ENCODE measurements around the gene BNIP1. TPM values are rescaled to one million over a fixed set of nuclear protein-coding genes. Genes with fewer than 3 reads are reported as not detected.

Gene BNIP1
- polyA plus RNA-seq, 1 donor from 2014 or later: 23.3 TPM

DNA sequence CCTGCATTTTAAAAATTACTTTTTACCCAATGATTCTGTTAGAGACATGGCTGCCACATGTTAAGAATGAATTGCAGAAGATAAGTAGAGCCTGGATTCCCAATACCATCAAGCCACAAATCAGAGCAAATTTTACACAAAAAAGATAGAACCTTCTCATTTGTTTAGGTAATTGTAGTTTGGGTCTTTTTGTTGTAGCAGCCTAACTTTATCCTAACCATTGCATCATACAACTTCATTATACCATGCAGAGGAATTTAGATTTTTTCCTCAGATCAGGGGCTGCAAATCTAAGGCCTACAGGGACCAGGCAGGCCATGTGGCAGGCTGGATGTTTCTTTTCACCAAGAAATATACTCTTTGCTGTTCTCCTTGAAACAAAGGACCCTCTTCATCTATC, 56.0 kb downstream of the BNIP1 start:
- H3K27me3 ChIP-seq (ENCODE audit: insufficient read depth, low read depth, low read length): no peaks in the 10 kb centered on the region
- H4K20me1 ChIP-seq (ENCODE audit: insufficient read depth): no peaks in the 10 kb centered on the region
- TF ChIP-seq EZH2 (IDR thresholded peaks at IDR 0.05; ENCODE audit: borderline replicate concordance, insufficient read depth, low read length, poor library complexity, severe bottlenecking) (no peak), POLR2AphosphoS5 (IDR thresholded peaks at IDR 0.05) (no peak), TAF1 (IDR thresholded peaks at IDR 0.05; ENCODE audit: low read depth) (no peak)

DNA sequence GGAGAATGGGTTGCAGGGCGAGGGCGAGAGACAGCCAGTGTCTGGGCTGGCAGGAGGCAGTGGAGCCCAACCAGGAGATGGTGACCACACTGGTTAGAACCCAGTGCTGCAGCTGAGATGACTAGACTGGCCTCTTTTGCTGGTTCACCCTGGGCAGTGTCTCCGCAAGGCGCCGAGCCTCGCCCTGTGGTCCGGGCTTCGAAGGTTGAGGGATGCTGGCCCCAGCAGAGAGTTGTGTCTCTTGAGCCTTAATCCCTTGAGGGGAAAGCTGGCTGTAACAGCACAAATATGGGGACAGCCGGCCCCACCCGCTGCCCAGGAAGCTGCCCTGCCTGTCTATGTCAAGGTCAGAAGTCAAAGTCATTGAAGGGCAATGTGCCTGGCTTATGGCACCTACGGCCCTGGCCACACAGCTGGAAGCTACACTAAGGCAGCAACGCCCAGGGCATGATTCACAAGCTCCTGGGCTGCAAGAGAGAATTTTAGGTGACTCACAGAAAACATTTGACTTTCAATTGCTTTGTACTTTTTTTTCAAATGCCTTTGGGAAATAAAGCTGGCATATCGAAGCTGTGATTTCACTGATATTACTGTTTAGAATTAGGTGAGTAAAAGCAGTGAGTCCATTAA, 57.4 kb downstream of the BNIP1 start:
- Histone ChIP-seq H3K4me3 (ENCODE audit: low read length) (no peak overlapping the region), H3K27me3 (ENCODE audit: insufficient read depth, low read depth, low read length) (peaks cover 2% of the 10 kb centered on the region), H2AFZ (ENCODE audit: low read depth, low read length) (no peak overlapping the region), H3K79me2 (replicated peaks; ENCODE audit: insufficient read depth, low read length) (no peaks in the 10 kb centered on the region), H3K9me2 (ENCODE audit: insufficient read depth, low read length) (no peaks in the 10 kb centered on the region), H4K20me1 (ENCODE audit: insufficient read depth) (no peaks in the 10 kb centered on the region), H3F3A (ENCODE audit: insufficient read depth, low read length, poor library complexity, severe bottlenecking) (no peaks in the 10 kb centered on the region), H3K9ac (ENCODE audit: low read length) (no peak overlapping the region), H3K9me3 (ENCODE audit: low read length) (peaks cover 3% of the 10 kb centered on the region), H3K4me2 (ENCODE audit: low read length) (no peak overlapping the region), H3K36me3 (ENCODE audit: insufficient read depth, low read length) (no peaks in the 10 kb centered on the region), H3K27ac (ENCODE audit: low read length) (no peak overlapping the region)
- TF ChIP-seq EP300 (conservative IDR thresholded peaks at IDR 0.05; ENCODE audit: poor library complexity, severe bottlenecking) (no peak), RAD21 (conservative IDR thresholded peaks at IDR 0.05) (no peak), SMC3 (conservative IDR thresholded peaks at IDR 0.05; ENCODE audit: poor library complexity) (no peak), POLR2AphosphoS5 (IDR thresholded peaks at IDR 0.05) (no peak), EZH2 (IDR thresholded peaks at IDR 0.05; ENCODE audit: borderline replicate concordance, insufficient read depth, low read length, poor library complexity, severe bottlenecking) (no peak), MXI1 (conservative IDR thresholded peaks at IDR 0.05; ENCODE audit: poor library complexity, severe bottlenecking) (no peak), TAF1 (IDR thresholded peaks at IDR 0.05; ENCODE audit: low read depth) (no peak)
- TF ChIP-seq, protein P1, sequence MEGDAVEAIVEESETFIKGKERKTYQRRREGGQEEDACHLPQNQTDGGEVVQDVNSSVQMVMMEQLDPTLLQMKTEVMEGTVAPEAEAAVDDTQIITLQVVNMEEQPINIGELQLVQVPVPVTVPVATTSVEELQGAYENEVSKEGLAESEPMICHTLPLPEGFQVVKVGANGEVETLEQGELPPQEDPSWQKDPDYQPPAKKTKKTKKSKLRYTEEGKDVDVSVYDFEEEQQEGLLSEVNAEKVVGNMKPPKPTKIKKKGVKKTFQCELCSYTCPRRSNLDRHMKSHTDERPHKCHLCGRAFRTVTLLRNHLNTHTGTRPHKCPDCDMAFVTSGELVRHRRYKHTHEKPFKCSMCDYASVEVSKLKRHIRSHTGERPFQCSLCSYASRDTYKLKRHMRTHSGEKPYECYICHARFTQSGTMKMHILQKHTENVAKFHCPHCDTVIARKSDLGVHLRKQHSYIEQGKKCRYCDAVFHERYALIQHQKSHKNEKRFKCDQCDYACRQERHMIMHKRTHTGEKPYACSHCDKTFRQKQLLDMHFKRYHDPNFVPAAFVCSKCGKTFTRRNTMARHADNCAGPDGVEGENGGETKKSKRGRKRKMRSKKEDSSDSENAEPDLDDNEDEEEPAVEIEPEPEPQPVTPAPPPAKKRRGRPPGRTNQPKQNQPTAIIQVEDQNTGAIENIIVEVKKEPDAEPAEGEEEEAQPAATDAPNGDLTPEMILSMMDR (IDR thresholded peaks at IDR 0.05; ENCODE audit: poor library complexity, severe bottlenecking): no peak
- TF ChIP-seq, protein P2, sequence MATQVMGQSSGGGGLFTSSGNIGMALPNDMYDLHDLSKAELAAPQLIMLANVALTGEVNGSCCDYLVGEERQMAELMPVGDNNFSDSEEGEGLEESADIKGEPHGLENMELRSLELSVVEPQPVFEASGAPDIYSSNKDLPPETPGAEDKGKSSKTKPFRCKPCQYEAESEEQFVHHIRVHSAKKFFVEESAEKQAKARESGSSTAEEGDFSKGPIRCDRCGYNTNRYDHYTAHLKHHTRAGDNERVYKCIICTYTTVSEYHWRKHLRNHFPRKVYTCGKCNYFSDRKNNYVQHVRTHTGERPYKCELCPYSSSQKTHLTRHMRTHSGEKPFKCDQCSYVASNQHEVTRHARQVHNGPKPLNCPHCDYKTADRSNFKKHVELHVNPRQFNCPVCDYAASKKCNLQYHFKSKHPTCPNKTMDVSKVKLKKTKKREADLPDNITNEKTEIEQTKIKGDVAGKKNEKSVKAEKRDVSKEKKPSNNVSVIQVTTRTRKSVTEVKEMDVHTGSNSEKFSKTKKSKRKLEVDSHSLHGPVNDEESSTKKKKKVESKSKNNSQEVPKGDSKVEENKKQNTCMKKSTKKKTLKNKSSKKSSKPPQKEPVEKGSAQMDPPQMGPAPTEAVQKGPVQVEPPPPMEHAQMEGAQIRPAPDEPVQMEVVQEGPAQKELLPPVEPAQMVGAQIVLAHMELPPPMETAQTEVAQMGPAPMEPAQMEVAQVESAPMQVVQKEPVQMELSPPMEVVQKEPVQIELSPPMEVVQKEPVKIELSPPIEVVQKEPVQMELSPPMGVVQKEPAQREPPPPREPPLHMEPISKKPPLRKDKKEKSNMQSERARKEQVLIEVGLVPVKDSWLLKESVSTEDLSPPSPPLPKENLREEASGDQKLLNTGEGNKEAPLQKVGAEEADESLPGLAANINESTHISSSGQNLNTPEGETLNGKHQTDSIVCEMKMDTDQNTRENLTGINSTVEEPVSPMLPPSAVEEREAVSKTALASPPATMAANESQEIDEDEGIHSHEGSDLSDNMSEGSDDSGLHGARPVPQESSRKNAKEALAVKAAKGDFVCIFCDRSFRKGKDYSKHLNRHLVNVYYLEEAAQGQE (IDR thresholded peaks at IDR 0.05; ENCODE audit: borderline replicate concordance): no peak

More for the DNA sequence above, 56.0 kb downstream of the BNIP1 start:
- no peak overlapping the region for H3K4me2 ChIP-seq (ENCODE audit: low read length)
- H3K4me3 ChIP-seq (ENCODE audit: low read length): no peak overlapping the region
- H2AFZ ChIP-seq (ENCODE audit: low read depth, low read length): no peak overlapping the region
- H3K36me3 ChIP-seq (ENCODE audit: insufficient read depth, low read length): no peaks in the 10 kb centered on the region
- H3K9ac ChIP-seq (ENCODE audit: low read length): no peak overlapping the region
- H3K79me2 ChIP-seq (replicated peaks; ENCODE audit: insufficient read depth, low read length): no peaks in the 10 kb centered on the region
- no peaks in the 10 kb centered on the region for H3F3A ChIP-seq (ENCODE audit: insufficient read depth, low read length, poor library complexity, severe bottlenecking)
- peaks cover 3% of the 10 kb centered on the region for H3K9me3 ChIP-seq (ENCODE audit: low read length)
- H3K27ac ChIP-seq (ENCODE audit: low read length): no peak overlapping the region
- H3K9me2 ChIP-seq (ENCODE audit: insufficient read depth, low read length): no peaks in the 10 kb centered on the region
